GM21526 (cell line): Measurements from ENCODE around the gene PAFAH1B2.

Experiments
- ATAC-seq: cut with Tn5 transposase; IDR thresholded peaks from one replicate; pipeline ENCODE4 v1.9.1; 2021; ENCODE audit warnings: moderate library complexity; ENCODE audit not compliant: unreplicated experiment, low FRiP score

PAFAH1B2 gene

GRCh38 chr11:117220568-117220967, 76.5 kb downstream of the PAFAH1B2 start:
- no peak for ATAC-seq

GRCh38 chr11:117220999-117221774, 77.1 kb downstream of the PAFAH1B2 start:
- no peak for ATAC-seq

GRCh38 chr11:117221775-117222517, 77.9 kb downstream of the PAFAH1B2 start:
- ATAC-seq: no peak

- ATAC-seq: no peak
These were observed 79.1 kb downstream of the PAFAH1B2 start for GRCh38 chr11:117222991-117223740.

GRCh38 chr11:117223741-117224689, 79.9 kb downstream of the PAFAH1B2 start:
- ATAC-seq: no peak

- no peak for ATAC-seq
These were observed 81.6 kb downstream of the PAFAH1B2 start for GRCh38 chr11:117225553-117226170.
